ENCODE results near the gene GRAMD2B.
"Not testable (repeated sequence)": the region's sequence is repeated elsewhere in the genome, so short reads cannot be mapped to it uniquely, and the experiment has no call there.

The GRAMD2B gene

GRCh38 chr5:126422994-126423788 lies at the start of gene GRAMD2B:
Gene GRAMD2B, plus strand, starts transcription at chr5:126423409. Its CDS starts 198 bp downstream, at chr5:126423607.
- DNase-seq = peak; percentile 46

- DNase-seq = no peak
These were observed 49.1 kb upstream of the GRAMD2B start for GRCh38 chr5:126374109-126374416.

GRCh38 chr5:126376443-126376842 lies 46.8 kb upstream of the GRAMD2B start:
- DNase-seq = no peak

- DNase-seq = no peak
These were observed 45.8 kb upstream of the GRAMD2B start for GRCh38 chr5:126377424-126377823.

- DNase-seq = not testable (repeated sequence)
These were observed 42.9 kb upstream of the GRAMD2B start for GRCh38 chr5:126380316-126380715.

- no peak for DNase-seq
These were observed 40.0 kb upstream of the GRAMD2B start for GRCh38 chr5:126383246-126383645.

GRCh38 chr5:126383776-126384175 lies 39.4 kb upstream of the GRAMD2B start:
- no peak for DNase-seq

GRCh38 chr5:126384985-126385384 lies 38.2 kb upstream of the GRAMD2B start:
- no peak for DNase-seq

GRCh38 chr5:126385524-126386502 lies 37.4 kb upstream of the GRAMD2B start:
- no peak for DNase-seq

- no peak for DNase-seq
These were observed 34.0 kb upstream of the GRAMD2B start for GRCh38 chr5:126389179-126389578.

GRCh38 chr5:126390051-126390450 lies 33.2 kb upstream of the GRAMD2B start:
- DNase-seq = no peak

GRCh38 chr5:126391386-126391785 lies 31.8 kb upstream of the GRAMD2B start:
- no peak for DNase-seq

GRCh38 chr5:126394211-126394788 lies 28.9 kb upstream of the GRAMD2B start:
- no peak for DNase-seq

GRCh38 chr5:126395198-126395597 lies 28.0 kb upstream of the GRAMD2B start:
- no peak for DNase-seq

GRCh38 chr5:126395605-126396004 lies 27.6 kb upstream of the GRAMD2B start:
- DNase-seq = no peak

- not testable (repeated sequence) for DNase-seq
These were observed 26.5 kb upstream of the GRAMD2B start for GRCh38 chr5:126396721-126397120.

GRCh38 chr5:126398791-126399190 lies 24.4 kb upstream of the GRAMD2B start:
- no peak for DNase-seq

- no peak for DNase-seq
These were observed 22.5 kb upstream of the GRAMD2B start for GRCh38 chr5:126400621-126401251.

- DNase-seq = no peak
These were observed 20.3 kb upstream of the GRAMD2B start for GRCh38 chr5:126402621-126403555.

GRCh38 chr5:126403876-126404275 lies 19.3 kb upstream of the GRAMD2B start:
- no peak for DNase-seq

GRCh38 chr5:126410623-126411022 lies 12.6 kb upstream of the GRAMD2B start:
- DNase-seq = no peak

GRCh38 chr5:126413856-126414255 lies 9.4 kb upstream of the GRAMD2B start:
- no peak for DNase-seq
